ENCODE data around the gene CCR5. TPM values are rescaled to one million over a fixed set of nuclear protein-coding genes. Genes with fewer than 3 reads are reported as not detected.

Gene CCR5
- total and polyA plus RNA-seq, 9 of the 15 experiments (the other 6 are each of a cell fraction or from before 2014, with no cell fraction given): not detected

DNA sequence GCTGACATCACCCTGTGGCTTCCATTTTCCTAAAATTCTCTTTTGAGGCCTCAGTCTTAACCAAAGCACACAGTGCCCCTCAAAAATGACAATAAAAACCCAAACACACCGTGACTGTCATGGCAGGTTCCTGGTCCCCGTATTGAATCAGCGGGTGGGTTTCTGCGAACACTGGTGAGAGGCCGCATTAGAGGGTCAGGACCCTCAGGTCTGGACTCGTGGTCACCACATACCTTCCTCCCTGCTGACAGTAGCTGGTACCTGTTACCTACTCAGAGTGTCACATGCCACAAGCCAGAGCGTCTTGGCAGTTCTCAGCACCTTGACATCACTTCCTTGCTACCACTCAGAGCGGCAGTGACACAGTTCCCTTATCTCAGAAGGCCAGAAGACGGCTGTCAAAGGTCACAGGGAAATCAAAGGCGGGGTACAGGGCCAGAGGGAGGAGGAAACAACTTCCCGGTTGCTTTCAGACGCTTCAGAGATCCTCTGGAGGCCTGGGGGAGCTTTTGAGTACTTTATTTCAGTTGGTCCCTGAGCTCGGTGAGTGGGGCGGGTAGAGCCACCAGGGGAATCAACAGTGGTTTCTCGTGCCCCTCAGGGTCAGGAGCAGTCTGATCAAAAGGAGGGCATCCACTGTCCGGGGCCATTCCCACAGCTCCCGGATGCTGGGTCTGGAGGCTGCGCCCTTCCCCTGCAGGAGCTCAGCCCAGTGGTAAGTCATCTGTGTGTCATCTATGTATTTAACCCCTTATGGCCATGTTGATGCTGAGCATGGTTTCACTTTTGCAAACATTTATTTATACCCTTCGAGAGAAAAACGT lies 36.3 kb downstream of the CCR5 start, which contains the start of the genes CCR5AS and CCRL2 (continued):
- TF ChIP-seq, protein P1, sequence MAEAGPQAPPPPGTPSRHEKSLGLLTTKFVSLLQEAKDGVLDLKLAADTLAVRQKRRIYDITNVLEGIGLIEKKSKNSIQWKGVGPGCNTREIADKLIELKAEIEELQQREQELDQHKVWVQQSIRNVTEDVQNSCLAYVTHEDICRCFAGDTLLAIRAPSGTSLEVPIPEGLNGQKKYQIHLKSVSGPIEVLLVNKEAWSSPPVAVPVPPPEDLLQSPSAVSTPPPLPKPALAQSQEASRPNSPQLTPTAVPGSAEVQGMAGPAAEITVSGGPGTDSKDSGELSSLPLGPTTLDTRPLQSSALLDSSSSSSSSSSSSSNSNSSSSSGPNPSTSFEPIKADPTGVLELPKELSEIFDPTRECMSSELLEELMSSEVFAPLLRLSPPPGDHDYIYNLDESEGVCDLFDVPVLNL (CRISPR knock-in tag; IDR thresholded peaks at IDR 0.05; ENCODE audit: low read depth): no peak
- TF ChIP-seq SMARCC2 (IDR thresholded peaks at IDR 0.05; ENCODE audit: low read depth): peak; percentile 91
- TF ChIP-seq HDAC6 (IDR thresholded peaks at IDR 0.05; ENCODE audit: low read depth, low read length): no peak
- 0 out of 2 replicates have a peak, but pooled peaks have one; percentile 9 for TF ChIP-seq SMC3 (conservative IDR thresholded peaks at IDR 0.05; ENCODE audit: insufficient read depth, low read depth, low read length)
- peak; percentile 91 for TF ChIP-seq GABPA (tag; conservative IDR thresholded peaks at IDR 0.05; ENCODE audit: low read depth)
- peak; percentile 89 for TF ChIP-seq ZNF76 (CRISPR knock-in tag; IDR thresholded peaks at IDR 0.05; ENCODE audit: borderline replicate concordance)
- TF ChIP-seq, protein P2, sequence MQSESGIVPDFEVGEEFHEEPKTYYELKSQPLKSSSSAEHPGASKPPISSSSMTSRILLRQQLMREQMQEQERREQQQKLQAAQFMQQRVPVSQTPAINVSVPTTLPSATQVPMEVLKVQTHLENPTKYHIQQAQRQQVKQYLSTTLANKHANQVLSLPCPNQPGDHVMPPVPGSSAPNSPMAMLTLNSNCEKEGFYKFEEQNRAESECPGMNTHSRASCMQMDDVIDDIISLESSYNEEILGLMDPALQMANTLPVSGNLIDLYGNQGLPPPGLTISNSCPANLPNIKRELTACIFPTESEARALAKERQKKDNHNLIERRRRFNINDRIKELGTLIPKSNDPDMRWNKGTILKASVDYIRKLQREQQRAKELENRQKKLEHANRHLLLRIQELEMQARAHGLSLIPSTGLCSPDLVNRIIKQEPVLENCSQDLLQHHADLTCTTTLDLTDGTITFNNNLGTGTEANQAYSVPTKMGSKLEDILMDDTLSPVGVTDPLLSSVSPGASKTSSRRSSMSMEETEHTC (IDR thresholded peaks at IDR 0.05): peak; percentile 94
- peak; percentile 70; the same call in 1 of the 2 replicates for TF ChIP-seq PHF8 (IDR thresholded peaks at IDR 0.05; ENCODE audit: borderline replicate concordance, low read length)
- no peak for TF ChIP-seq MCM3 (IDR thresholded peaks at IDR 0.05)
- no peak for TF ChIP-seq SAFB2 (IDR thresholded peaks at IDR 0.05; ENCODE audit: borderline replicate concordance, low read depth, low read length, severe bottlenecking)
- 0 out of 2 replicates have a peak, but pooled peaks have one; percentile 30 for TF ChIP-seq KLF1 (tag; IDR thresholded peaks at IDR 0.05)
- TF ChIP-seq NFRKB (IDR thresholded peaks at IDR 0.05; ENCODE audit: low read depth): peak; percentile 90; the same call in 1 of the 2 replicates
- TF ChIP-seq DDX20 (tag; IDR thresholded peaks at IDR 0.05; ENCODE audit: low read depth): peak; percentile 17; the same call in 1 of the 2 replicates
- TF ChIP-seq EGR1 (conservative IDR thresholded peaks at IDR 0.05): peak; percentile 56
- TF ChIP-seq TAF1 (IDR thresholded peaks at IDR 0.05; ENCODE audit: control insufficient read depth, extremely low read depth, insufficient read depth, low read length, severe bottlenecking): peak; percentile 58
- TF ChIP-seq, protein P3, sequence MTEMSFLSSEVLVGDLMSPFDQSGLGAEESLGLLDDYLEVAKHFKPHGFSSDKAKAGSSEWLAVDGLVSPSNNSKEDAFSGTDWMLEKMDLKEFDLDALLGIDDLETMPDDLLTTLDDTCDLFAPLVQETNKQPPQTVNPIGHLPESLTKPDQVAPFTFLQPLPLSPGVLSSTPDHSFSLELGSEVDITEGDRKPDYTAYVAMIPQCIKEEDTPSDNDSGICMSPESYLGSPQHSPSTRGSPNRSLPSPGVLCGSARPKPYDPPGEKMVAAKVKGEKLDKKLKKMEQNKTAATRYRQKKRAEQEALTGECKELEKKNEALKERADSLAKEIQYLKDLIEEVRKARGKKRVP (CRISPR knock-in tag; IDR thresholded peaks at IDR 0.05): no peak
- TF ChIP-seq ELF4 (CRISPR knock-in tag; IDR thresholded peaks at IDR 0.05): peak; percentile 83; the same call in 1 of the 2 replicates
- no peak for TF ChIP-seq TGIF2 (CRISPR knock-in tag; IDR thresholded peaks at IDR 0.05)
- TF ChIP-seq, protein P4, sequence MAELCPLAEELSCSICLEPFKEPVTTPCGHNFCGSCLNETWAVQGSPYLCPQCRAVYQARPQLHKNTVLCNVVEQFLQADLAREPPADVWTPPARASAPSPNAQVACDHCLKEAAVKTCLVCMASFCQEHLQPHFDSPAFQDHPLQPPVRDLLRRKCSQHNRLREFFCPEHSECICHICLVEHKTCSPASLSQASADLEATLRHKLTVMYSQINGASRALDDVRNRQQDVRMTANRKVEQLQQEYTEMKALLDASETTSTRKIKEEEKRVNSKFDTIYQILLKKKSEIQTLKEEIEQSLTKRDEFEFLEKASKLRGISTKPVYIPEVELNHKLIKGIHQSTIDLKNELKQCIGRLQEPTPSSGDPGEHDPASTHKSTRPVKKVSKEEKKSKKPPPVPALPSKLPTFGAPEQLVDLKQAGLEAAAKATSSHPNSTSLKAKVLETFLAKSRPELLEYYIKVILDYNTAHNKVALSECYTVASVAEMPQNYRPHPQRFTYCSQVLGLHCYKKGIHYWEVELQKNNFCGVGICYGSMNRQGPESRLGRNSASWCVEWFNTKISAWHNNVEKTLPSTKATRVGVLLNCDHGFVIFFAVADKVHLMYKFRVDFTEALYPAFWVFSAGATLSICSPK (IDR thresholded peaks at IDR 0.05; ENCODE audit: borderline replicate concordance): no peak
- TF ChIP-seq SMARCA4 (IDR thresholded peaks at IDR 0.05): peak; percentile 96
- TF ChIP-seq ZNF764 (CRISPR knock-in tag; IDR thresholded peaks at IDR 0.05; ENCODE audit: low read depth): no peak
- peak; percentile 93 for TF ChIP-seq DMBX1 (CRISPR knock-in tag; IDR thresholded peaks at IDR 0.05; ENCODE audit: borderline replicate concordance)
- TF ChIP-seq MECOM (CRISPR knock-in tag; IDR thresholded peaks at IDR 0.05): peak; percentile 60; the same call in 1 of the 2 replicates

Data from K562 (cell line).